Keratinocyte (primary cell): Measurements from ENCODE around the gene NPM3. TPM values are rescaled to one million over a fixed set of nuclear protein-coding genes. Genes with fewer than 3 reads are reported as not detected.

ENCODE experiments used
- DNase-seq: peaks from one replicate; pipeline ENCODE4 v3.0.0-alpha.2; 2011; ENCODE audit warnings: low read depth, missing footprints, low spot score
- FAIRE-seq: peaks from 2 replicates; lab custom pipeline; 2011; peaks lifted over from hg19 to GRCh38; lab: Jason Lieb, UNC
- H2AFZ ChIP-seq: 2 replicates; pipeline ENCODE4 v1.6.0; 2012; ENCODE audit warnings: low read length, control low read depth, inconsistent platforms; ENCODE audit not compliant: control insufficient read depth
- H3K27ac ChIP-seq: 2 replicates; pipeline ENCODE4 v1.5.1; 2011; ENCODE audit warnings: low read length; ENCODE audit not compliant: control insufficient read depth, insufficient read depth
- H3K27me3 ChIP-seq: 3 replicates; pipeline ENCODE4 v1.6.0; 2011; ENCODE audit warnings: low read length; ENCODE audit not compliant: control insufficient read depth, insufficient read depth; ENCODE audit errors: extremely low read depth
- H3K36me3 ChIP-seq, 2 experiments: 2 replicates in 1 of 2; 3 replicates in 1 of 2; pipeline ENCODE4 v1.5.1; 2011; ENCODE audit warnings: low read length in 2 of 2, mild to moderate bottlenecking in 1 of 2; ENCODE audit not compliant: control insufficient read depth in 2 of 2, insufficient read depth in 2 of 2; ENCODE audit errors: extremely low read depth in 1 of 2
- H3K4me1 ChIP-seq: 3 replicates; pipeline ENCODE4 v1.5.1; 2011; ENCODE audit warnings: low read length; ENCODE audit not compliant: control insufficient read depth, insufficient read depth; ENCODE audit errors: extremely low read depth
- H3K4me2 ChIP-seq: 3 replicates; pipeline ENCODE4 v1.6.0; 2011; ENCODE audit warnings: low read depth, low read length; ENCODE audit not compliant: control insufficient read depth, insufficient read depth; ENCODE audit errors: extremely low read depth
- H3K4me3 ChIP-seq, 3 experiments: fragments of 200-600 bp in 1 of 3; sonication (generic) in 1 of 3; 2 replicates in 2 of 3; 3 replicates in 1 of 3; pipeline ENCODE4 v1.5.1; 2011 to 2016; ENCODE audit warnings: low read length in 3 of 3, mild to moderate bottlenecking in 3 of 3, control low read depth in 2 of 3, inconsistent platforms in 1 of 3, low read depth in 1 of 3, mixed read lengths in 1 of 3, mixed run types in 1 of 3, moderate library complexity in 1 of 3; ENCODE audit not compliant: control insufficient read depth in 2 of 3, insufficient read depth in 2 of 3; ENCODE audit errors: extremely low read depth in 1 of 3
- H3K79me2 ChIP-seq: 2 replicates; pipeline ENCODE4 v1.6.0; 2012; ENCODE audit warnings: low read length; ENCODE audit not compliant: control insufficient read depth, insufficient read depth
- H3K9ac ChIP-seq: 3 replicates; pipeline ENCODE4 v1.6.0; 2011; ENCODE audit warnings: low read length; ENCODE audit not compliant: control insufficient read depth, insufficient read depth; ENCODE audit errors: extremely low read depth
- H3K9me1 ChIP-seq: 3 replicates; pipeline ENCODE4 v1.6.0; 2011; ENCODE audit warnings: low read length; ENCODE audit not compliant: control insufficient read depth, insufficient read depth; ENCODE audit errors: extremely low read depth
- H3K9me3 ChIP-seq: 2 replicates; pipeline ENCODE4 v1.5.1; 2012; ENCODE audit warnings: low read depth, low read length; ENCODE audit not compliant: control insufficient read depth
- H4K20me1 ChIP-seq: 3 replicates; pipeline ENCODE4 v1.6.0; 2011; ENCODE audit warnings: low read length; ENCODE audit not compliant: control insufficient read depth, insufficient read depth; ENCODE audit errors: extremely low read depth
- CTCF ChIP-seq, 3 experiments: IDR thresholded peaks in 1 of 3; conservative IDR thresholded peaks in 1 of 3; optimal IDR thresholded peaks in 1 of 3; 2 replicates in 2 of 3; 3 replicates in 1 of 3; pipeline versions ENCODE3 to v1.5.1; 2011; ENCODE audit warnings: low read length in 3 of 3, mild to moderate bottlenecking in 3 of 3, moderate library complexity in 2 of 3, control low read depth in 1 of 3, inconsistent platforms in 1 of 3; ENCODE audit not compliant: insufficient read depth in 2 of 3; ENCODE audit errors: extremely low read depth in 1 of 3
- EZH2 ChIP-seq: IDR thresholded peaks from one replicate; pipeline ENCODE4 v1.6.1; 2012; ENCODE audit warnings: inconsistent platforms, mild to moderate bottlenecking, low read length, moderate library complexity
- dilution Hi-C: fragments of 300-500 bp; cut with MboI; formaldehyde crosslinking; loops from one replicate; pipeline ENCODE4 v1.7.0; 2020; ENCODE audit warnings: low sequenced_read_pairs; ENCODE audit not compliant: extremely low pct_ligation_motif_present
- polyA plus RNA-seq, 5 experiments: library from polyadenylated mRNA; depleted of rRNA in 3 of 5; stranded (reverse) in 3 of 5; stranded (forward) in 1 of 5; unstranded in 1 of 5; fragments of >200 nt; gene quantifications; 1 replicate in 1 of 5; 2 replicates in 3 of 5; 3 replicates in 1 of 5; pipeline versions ENCODE4 v1.2.1 to v1.2.3, GENCODE V29; 2011 to 2012; ENCODE audit warnings: missing spikeins in 2 of 5, low read depth in 1 of 5, low replicate concordance in 1 of 5

NPM3 gene
- polyA plus RNA-seq, 1 donor (not counting 4 experiments of a cell fraction or from before 2014, with no cell fraction given): 77.2 TPM

- no peaks in the 10 kb centered on the region for H4K20me1 ChIP-seq
- no peaks in the 10 kb centered on the region for H3K36me3 ChIP-seq
- no peak overlapping the region for H2AFZ ChIP-seq
- TF ChIP-seq CTCF (optimal IDR thresholded peaks at IDR 0.05 in 1 of 3, IDR thresholded peaks at IDR 0.05 in 1 of 3, conservative IDR thresholded peaks at IDR 0.05 in 1 of 3; ENCODE audit: extremely low read depth in 1 of 3, insufficient read depth in 2 of 3, low read length in 3 of 3) (no peak), EZH2 (no peak)
- dilution Hi-C loops: no loop called here
- no peak for DNase-seq
- H3K4me3 ChIP-seq: no peak overlapping the region
- no peaks in the 10 kb centered on the region for H3K4me1 ChIP-seq
- peaks cover 7% of the 10 kb centered on the region for H3K27me3 ChIP-seq
- H3K27ac ChIP-seq: no peak overlapping the region
- H3K9me3 ChIP-seq: no peaks in the 10 kb centered on the region
- no peaks in the 10 kb centered on the region for H3K9me1 ChIP-seq
- no peak overlapping the region for H3K4me2 ChIP-seq
- H3K79me2 ChIP-seq: no peaks in the 10 kb centered on the region
- no peak for FAIRE-seq
- no peak overlapping the region for H3K9ac ChIP-seq
These were observed 31.0 kb downstream of the NPM3 start for GRCh38 chr10:101752241-101752640.

DNA sequence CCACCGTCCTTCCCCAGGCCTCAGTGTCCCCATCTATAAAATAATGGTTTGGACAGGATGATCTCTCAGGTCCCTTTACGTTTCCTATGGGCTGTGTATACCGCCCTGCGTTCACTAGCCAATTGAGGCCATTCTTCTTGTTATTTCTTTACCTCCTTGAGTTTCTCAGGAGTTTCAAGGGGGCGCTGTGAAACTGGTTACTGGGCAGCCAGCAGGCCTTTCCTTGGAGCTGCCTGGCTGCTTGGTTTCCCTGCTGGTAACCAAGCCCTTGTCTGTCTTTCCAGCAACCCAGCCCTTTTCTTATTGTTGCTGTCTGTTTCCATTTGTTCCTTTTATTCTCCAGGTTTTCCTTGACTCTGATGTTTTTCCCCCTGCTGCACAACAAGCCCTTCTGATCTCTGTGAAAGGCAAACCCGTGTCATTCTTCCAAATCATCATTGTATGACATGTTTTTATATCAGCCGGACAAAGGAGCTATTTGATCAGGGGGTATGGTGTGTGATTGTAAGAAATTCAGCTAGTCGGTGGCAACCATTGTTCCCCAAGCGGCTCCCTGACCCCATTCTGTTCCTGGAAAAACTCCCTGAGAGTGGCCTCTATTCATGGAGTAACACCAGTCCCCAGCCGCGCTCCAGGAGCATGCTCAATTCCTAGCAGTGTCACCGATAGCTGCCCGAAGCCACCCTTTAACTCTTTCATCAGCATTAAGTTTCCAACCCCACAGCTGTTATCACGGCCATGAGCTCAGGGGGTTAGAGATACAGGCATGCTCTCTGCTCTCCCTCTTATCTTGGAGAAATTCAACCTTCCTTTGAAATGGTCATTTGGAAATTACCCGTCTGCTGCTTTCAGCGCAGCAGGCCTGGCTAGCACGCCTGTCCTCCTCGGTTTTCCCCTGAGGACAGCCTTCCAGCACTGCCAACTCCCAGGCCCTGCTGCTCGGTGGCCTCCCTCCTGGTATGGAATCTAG lies 33.9 kb downstream of the NPM3 start:
- no peaks in the 10 kb centered on the region for H3K4me1 ChIP-seq
- H3K27ac ChIP-seq: no peak overlapping the region
- no peak overlapping the region for H3K4me3 ChIP-seq
- no peaks in the 10 kb centered on the region for H3K9me3 ChIP-seq
- no peak overlapping the region for H3K4me2 ChIP-seq
- H3K27me3 ChIP-seq: peaks cover 7% of the 10 kb centered on the region
- H2AFZ ChIP-seq: no peak overlapping the region
- no peaks in the 10 kb centered on the region for H4K20me1 ChIP-seq
- no peaks in the 10 kb centered on the region for H3K9me1 ChIP-seq
- H3K36me3 ChIP-seq: no peaks in the 10 kb centered on the region
- dilution Hi-C loops: no loop called here
- no peak overlapping the region for H3K9ac ChIP-seq
- FAIRE-seq (no peak), DNase-seq (no peak)
- peak in 1 of 3 experiments; percentile 5 for TF ChIP-seq CTCF (optimal IDR thresholded peaks at IDR 0.05 in 1 of 3, IDR thresholded peaks at IDR 0.05 in 1 of 3, conservative IDR thresholded peaks at IDR 0.05 in 1 of 3; ENCODE audit: extremely low read depth in 1 of 3, insufficient read depth in 2 of 3, low read length in 3 of 3)
- TF ChIP-seq EZH2: no peak
- H3K79me2 ChIP-seq: no peaks in the 10 kb centered on the region
